Epithelial cell of proximal tubule (primary cell): ENCODE measurements around the gene NSG1. TPM values are rescaled to one million over a fixed set of nuclear protein-coding genes. Genes with fewer than 3 reads are reported as not detected.

Source experiments
- DNase-seq: peaks from one replicate; pipeline ENCODE4 v3.0.0-alpha.2; 2011; ENCODE audit warnings: low read depth
- H3K4me3 ChIP-seq: 2 replicates; pipeline ENCODE4 v1.5.1; 2011; ENCODE audit warnings: low read depth, mild to moderate bottlenecking, low read length
- CTCF ChIP-seq: conservative IDR thresholded peaks from 2 replicates; pipeline ENCODE4 v1.5.1; 2012; ENCODE audit warnings: low read depth, mild to moderate bottlenecking, low read length
- total RNA-seq: library from RNA; depleted of rRNA; stranded (reverse); fragments of >200 nt; gene quantifications from 2 replicates; pipeline ENCODE4 v1.2.3, GENCODE V29; 2015

The NSG1 gene
- total RNA-seq, 1 donor from 2014 or later: 3.2 TPM

DNA sequence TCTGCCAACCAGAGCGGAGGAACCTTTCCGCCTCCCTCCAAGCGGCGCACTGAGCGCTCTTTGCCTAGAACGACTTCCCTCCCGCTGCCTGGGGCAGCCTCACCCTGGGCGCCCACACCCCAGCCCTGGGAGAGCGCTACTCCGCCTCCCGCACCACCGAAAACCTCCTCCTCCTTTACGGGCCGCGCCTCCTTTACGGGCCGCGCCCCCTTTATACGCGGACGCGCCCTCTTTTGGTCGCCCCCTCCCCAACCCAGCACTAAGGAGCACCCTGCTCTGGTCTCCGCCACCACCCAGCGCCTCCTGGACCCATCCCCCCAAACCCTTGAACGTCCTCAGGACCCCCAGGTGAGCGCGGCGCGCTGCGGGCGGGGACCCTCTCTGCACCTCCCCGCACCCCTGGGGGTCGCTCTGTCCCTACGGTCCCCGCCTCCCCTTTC is 586 bp upstream of the NSG1 start:
- no peak for DNase-seq
- TF ChIP-seq CTCF: no peak
- peak overlapping the region; percentile 45 for H3K4me3 ChIP-seq

DNA sequence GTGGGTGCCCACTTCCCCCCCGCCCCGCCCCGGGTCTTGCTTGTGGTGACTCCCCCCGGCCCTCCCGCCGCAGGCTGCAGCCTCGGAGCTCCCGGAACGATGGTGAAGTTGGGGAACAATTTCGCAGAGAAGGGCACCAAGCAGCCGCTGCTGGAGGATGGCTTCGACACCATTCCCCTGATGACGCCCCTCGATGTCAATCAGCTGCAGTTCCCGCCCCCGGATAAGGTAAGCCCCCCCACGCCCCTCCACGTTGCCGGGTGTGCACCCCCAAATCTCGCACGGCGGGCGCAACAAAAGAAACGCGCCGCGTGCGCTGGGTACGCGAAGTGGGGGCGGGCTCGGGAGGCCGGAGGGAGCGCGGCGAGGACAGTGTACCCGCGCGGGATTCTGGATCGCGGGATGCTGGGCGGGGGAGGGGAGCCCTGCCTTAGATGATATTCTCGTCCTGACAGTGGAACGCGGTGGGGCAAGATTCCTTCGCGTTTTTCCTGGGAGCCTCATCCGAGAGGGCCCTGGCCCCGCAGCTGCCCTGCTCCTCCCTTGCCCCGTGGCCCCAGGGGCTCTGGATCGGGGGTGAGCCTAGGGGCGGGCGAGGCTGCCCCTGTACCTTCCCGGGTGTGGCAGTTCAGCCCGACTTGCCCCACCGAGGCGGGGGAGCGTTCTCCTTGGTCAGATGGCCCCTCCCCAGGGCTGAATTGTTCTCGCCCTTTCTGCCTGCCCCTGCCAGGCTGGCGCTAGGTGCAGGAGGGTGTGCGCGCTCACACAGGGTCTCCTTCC is 819 bp downstream of the NSG1 start:
- H3K4me3 ChIP-seq: peak overlapping the region; percentile 45
- no peak for DNase-seq
- no peak for TF ChIP-seq CTCF

GRCh38 chr4:4388311-4388790 is 1.4 kb downstream of the NSG1 start:
- no peak for TF ChIP-seq CTCF
- DNase-seq: no peak
- no peak overlapping the region for H3K4me3 ChIP-seq

DNA sequence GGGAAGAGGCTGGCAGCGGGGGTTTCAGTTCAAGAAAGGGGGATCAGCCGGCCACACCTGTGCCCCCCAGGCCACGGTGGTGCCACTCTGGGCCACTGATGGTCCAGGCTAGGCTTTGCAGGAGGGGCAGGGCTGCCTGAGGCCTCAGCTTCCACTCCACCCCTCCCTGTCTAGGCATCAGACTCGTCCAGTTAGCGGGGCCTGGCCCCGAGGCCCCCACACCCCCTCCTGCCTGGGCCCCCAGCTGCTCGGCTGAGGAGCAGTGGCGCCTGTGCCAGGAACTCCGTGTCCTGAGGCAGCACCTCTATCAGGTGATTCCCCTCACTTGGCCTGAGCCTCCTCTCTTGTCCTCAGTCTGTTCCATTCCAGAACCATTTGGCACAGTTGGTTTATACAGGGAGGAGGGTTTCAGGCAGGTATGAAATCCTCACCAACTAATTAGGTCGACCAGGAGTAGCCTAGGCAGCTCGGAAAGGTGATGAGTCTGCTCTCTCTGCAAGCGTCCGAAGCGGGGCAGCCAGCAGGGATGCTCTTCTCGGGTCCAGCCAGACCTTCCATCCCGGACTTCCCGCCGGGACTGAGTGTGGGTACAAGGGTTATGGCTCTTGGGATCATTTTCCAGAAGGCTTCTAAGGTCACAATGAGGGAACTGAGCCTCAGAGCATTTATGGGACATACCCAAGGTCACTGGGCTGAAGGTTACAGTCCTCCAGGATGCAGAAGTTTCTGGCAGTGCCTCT is 2.1 kb downstream of the NSG1 start:
- H3K4me3 ChIP-seq: no peak overlapping the region
- TF ChIP-seq CTCF: no peak
- no peak for DNase-seq

DNA sequence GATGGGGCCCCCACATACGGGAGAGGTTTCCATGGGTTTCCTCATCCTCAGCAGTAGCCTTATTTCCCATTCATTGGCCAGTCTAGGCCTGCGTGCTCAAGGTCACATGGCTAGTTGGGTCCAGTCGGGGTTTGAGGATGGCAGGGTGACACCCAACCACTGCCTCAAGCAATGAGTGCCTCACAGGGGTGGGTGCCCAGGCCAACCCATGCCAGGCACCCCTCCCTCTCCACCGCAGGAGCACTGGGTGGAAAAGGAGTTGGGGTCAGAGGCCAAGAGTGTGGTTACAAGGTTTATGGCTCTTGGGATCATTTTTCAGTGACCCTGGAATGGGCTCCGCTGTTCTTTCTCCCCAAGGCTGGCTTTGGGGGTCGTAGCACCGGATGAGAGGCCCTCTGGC is 3.1 kb downstream of the NSG1 start:
- no peak for DNase-seq
- H3K4me3 ChIP-seq: no peak overlapping the region
- TF ChIP-seq CTCF: no peak

GRCh38 chr4:4390515-4391240 is 3.8 kb downstream of the NSG1 start:
- no peak overlapping the region for H3K4me3 ChIP-seq
- no peak for DNase-seq
- no peak for TF ChIP-seq CTCF
